Measurements from ENCODE around the gene BABAM2.

BABAM2 gene

DNA sequence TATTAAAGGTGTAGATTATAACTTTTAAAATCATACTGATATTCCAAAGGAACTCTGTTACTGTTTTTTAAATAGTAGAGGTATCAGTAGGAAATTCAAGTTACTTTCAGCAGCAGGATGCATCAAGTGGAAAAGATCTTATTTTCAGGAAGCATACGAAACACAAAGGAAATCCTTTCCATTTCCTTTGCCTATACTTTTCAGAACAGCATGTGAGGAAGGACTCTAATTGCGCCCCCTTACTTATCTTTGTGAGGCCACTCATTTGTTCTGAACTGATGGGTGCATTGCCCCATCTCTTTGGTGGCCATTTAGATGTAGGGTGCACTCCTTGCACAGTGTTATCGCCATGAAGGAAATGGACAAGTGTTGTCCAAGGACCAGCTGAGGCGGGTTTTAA is 145.3 kb downstream of the BABAM2 start:
- no peak for DNase-seq

GRCh38 chr2:28036307-28036706 is 145.8 kb downstream of the BABAM2 start:
- no peak for DNase-seq

DNA sequence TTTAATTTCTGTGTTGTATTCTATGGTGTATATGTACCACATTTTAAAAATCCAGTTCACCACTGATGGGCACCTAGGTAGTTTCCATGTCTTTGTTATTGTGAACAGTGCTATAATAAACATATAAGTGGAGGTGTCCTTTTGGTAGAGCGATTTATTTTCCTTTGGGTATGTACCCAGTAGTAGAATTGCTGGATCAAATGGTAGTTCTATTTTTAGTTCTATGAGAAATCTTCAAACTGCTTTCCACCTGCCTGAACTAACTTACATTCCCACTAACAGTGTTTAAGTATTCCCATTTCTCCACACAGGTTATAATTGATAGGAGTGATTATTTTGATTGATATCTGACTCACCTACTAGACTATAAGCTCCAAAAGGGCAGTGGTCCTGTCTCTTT is 148.2 kb downstream of the BABAM2 start:
- DNase-seq: no peak

- no peak for DNase-seq
Observed at GRCh38 chr2:28045676-28046351, 155.3 kb downstream of the BABAM2 start.

GRCh38 chr2:28046921-28047320 is 156.4 kb downstream of the BABAM2 start:
- DNase-seq: no peak

- no peak for DNase-seq
Observed at GRCh38 chr2:28047681-28048080, 157.2 kb downstream of the BABAM2 start.

GRCh38 chr2:28048341-28048740 is 157.8 kb downstream of the BABAM2 start:
- DNase-seq: no peak

DNA sequence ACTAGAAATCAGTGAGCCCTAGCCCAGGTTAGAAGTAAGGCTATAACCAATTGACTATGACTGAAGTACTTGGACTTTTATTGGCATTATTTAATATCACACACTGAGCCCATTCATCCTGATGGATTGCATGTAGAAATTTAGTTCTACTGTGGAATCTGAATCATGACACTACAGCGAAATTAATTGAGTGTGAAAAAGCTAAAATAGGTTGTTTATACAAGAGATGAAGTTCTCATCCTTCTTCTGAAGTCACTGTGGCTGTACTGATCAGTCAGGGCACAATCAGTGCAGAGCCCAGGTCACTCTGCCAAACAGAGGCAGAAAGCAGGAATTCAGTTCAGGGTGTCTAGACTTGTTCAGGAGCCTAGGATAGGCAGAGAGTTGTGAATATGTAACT is 158.9 kb downstream of the BABAM2 start:
- no peak for DNase-seq

- no peak for DNase-seq
Observed at GRCh38 chr2:28049899-28050298, 159.4 kb downstream of the BABAM2 start.

- DNase-seq: no peak
Observed at GRCh38 chr2:28052691-28053090, 162.2 kb downstream of the BABAM2 start.

- no peak for DNase-seq
Observed at GRCh38 chr2:28053597-28053996, 163.1 kb downstream of the BABAM2 start.

DNA sequence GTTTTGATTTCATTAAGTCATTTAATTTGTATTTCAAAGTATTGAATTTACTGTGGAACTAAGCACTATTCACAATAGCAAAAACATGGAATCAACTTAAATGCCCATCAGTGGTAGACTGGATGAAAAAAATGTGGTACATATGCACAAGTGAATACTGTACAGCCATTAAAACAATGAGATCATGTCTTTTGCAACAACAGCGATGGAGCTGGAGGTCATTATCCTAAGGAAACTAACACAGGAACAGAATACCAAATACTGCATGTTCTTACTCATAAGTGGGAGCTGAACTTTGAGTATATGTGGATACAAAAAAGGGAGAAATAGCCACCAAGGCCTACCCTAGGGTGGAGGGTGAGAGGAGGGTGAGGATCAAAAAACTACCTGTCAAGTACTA is 164.4 kb downstream of the BABAM2 start:
- no peak for DNase-seq

GRCh38 chr2:28055325-28055970 is 164.9 kb downstream of the BABAM2 start:
- DNase-seq: no peak

- DNase-seq: no peak
Observed at GRCh38 chr2:28058791-28059190, 168.3 kb downstream of the BABAM2 start.

DNA sequence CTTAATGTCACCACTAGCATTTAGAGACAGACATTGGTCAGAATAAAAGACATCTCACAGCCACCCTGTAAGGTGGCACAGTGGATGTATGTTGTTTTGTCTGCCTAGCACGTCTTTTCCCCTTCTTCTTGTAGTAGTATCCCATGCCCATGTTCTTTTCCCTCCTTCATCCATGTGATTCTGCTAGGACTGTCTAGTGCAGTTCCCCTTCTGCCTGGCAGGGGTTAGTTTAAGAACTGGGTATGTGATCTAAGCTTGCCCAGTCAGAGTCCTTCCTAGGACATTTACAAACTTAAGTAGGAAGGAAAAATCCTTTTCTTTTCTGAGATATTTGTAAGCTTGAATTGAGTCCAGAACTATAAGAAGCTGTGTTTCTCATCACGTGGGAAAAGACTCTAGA is 172.3 kb downstream of the BABAM2 start:
- DNase-seq: no peak

- no peak for DNase-seq
Observed at GRCh38 chr2:28063492-28063962, 173.0 kb downstream of the BABAM2 start.

- DNase-seq: no peak
Observed at GRCh38 chr2:28067602-28068001, 177.1 kb downstream of the BABAM2 start.

GRCh38 chr2:28068088-28068487 is 177.6 kb downstream of the BABAM2 start:
- DNase-seq: no peak

DNA sequence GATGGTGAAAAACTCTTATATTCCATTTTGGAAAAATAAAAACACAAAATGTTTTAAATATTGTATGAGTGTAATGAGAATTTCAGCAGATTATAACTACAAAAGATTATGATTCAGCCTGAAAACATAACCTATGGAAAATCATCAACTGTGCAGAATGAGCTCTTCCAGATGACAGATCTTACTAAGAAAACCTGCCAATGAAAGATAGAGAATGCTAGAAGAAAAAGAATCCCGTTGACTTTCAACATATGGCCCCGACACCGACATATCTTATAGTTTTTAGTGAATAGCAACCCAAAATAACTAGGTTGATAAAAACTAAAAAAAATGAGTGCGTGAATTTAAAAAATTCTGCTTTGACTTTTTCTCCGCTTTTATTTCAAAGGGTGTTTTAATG is 178.0 kb downstream of the BABAM2 start:
- DNase-seq: no peak

- no peak for DNase-seq
Observed at GRCh38 chr2:28071221-28071620, 180.7 kb downstream of the BABAM2 start.

DNA sequence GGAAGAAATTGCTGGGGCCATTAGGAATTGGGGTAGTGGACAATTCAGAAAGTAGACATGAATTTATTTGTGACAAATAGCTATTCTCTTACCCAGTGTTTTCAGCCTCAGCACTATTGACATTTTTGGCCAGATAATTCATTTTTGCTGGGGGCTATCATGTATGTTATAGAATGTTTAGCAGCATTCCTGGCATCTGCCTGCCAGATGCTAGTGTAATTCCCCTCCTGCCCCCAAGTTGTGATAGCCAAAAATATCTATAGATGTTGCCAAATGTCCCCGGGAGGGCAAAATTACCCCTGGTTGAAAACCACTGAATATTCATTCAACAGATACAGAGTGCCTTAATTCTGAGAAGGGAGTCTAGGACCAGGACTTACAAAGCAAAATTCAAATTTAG is 183.6 kb downstream of the BABAM2 start:
- no peak for DNase-seq

GRCh38 chr2:28080911-28081310 is 190.4 kb downstream of the BABAM2 start:
- no peak for DNase-seq

- DNase-seq: no peak
Observed at GRCh38 chr2:28082131-28082530, 191.6 kb downstream of the BABAM2 start.

- no peak for DNase-seq
Observed at GRCh38 chr2:28083476-28083875, 192.9 kb downstream of the BABAM2 start.

- DNase-seq: no peak
Observed at GRCh38 chr2:28084564-28084963, 194.0 kb downstream of the BABAM2 start.
